Measurements from ENCODE around the gene ATRIP. TPM values are rescaled to one million over a fixed set of nuclear protein-coding genes. Genes with fewer than 3 reads are reported as not detected.
A peak's percentile ranks its signal among the peaks of the same experiment; 100 is the strongest.

ATRIP gene
- total RNA-seq, 2 donors from 2014 or later, result 7.7 to 16.5 TPM

GRCh38 chr3:48407542-48408099, 38.9 kb upstream of the ATRIP start:
- WGBS, result 85% methylated on average over 8 of the region's 8 CpGs
- Histone ChIP-seq H3K36me3 (peaks cover 33 to 39% of the 10 kb centered on the region in 2 donors), H3K4me3 (no peak overlapping the region), H3K27ac (no peak overlapping the region), H3K4me1 (replicated peaks) (no peaks in the 10 kb centered on the region), H3K9me3 (no peaks in the 10 kb centered on the region), H3K27me3 (replicated peaks; ENCODE audit: insufficient read depth) (no peaks in the 10 kb centered on the region)
- intact Hi-C loops (cut with DNase I), result no loop called here
- no peak for TF ChIP-seq POLR2A (IDR thresholded peaks at IDR 0.05)
- no peak for TF ChIP-seq POLR2AphosphoS5 (IDR thresholded peaks at IDR 0.05)
- TF ChIP-seq CTCF (IDR thresholded peaks at IDR 0.05), result no peak
- DNase-seq (ENCODE audit: low spot score), result peak; percentile 2

GRCh38 chr3:48408823-48409281, 37.7 kb upstream of the ATRIP start:
- H3K9me3 ChIP-seq, result no peaks in the 10 kb centered on the region
- DNase-seq (ENCODE audit: low spot score), result no peak
- WGBS, result 88% methylated on average over 4 of the region's 4 CpGs
- TF ChIP-seq POLR2AphosphoS5 (IDR thresholded peaks at IDR 0.05) (no peak), POLR2A (IDR thresholded peaks at IDR 0.05) (no peak), CTCF (IDR thresholded peaks at IDR 0.05) (no peak)
- no peak overlapping the region for H3K27ac ChIP-seq
- intact Hi-C loops (cut with DNase I), result no loop called here
- H3K27me3 ChIP-seq (replicated peaks; ENCODE audit: insufficient read depth), result no peaks in the 10 kb centered on the region
- peaks cover 39 to 51% of the 10 kb centered on the region in 2 donors for H3K36me3 ChIP-seq
- H3K4me1 ChIP-seq (replicated peaks), result no peaks in the 10 kb centered on the region
- H3K4me3 ChIP-seq, result no peak overlapping the region

GRCh38 chr3:48409291-48410201, 37.0 kb upstream of the ATRIP start:
- no peak overlapping the region for H3K27ac ChIP-seq
- 86% methylated on average over 31 of the region's 31 CpGs for WGBS

GRCh38 chr3:48410205-48411040, 36.1 kb upstream of the ATRIP start:
- Histone ChIP-seq H3K4me1 (replicated peaks) (no peaks in the 10 kb centered on the region), H3K27me3 (replicated peaks; ENCODE audit: insufficient read depth) (no peaks in the 10 kb centered on the region), H3K27ac (no peak overlapping the region), H3K4me3 (no peak overlapping the region), H3K36me3 (peaks cover 46 to 67% of the 10 kb centered on the region in 2 donors), H3K9me3 (no peaks in the 10 kb centered on the region)
- TF ChIP-seq POLR2A (IDR thresholded peaks at IDR 0.05) (no peak), POLR2AphosphoS5 (IDR thresholded peaks at IDR 0.05) (no peak), CTCF (IDR thresholded peaks at IDR 0.05) (no peak)
- WGBS, result 96% methylated on average over 16 of the region's 16 CpGs
- intact Hi-C loops (cut with DNase I), result no loop called here
- DNase-seq (ENCODE audit: low spot score), result no peak

More at GRCh38 chr3:48409291-48410201, 37.0 kb upstream of the ATRIP start:
- intact Hi-C loops (cut with DNase I), result no loop called here
- no peaks in the 10 kb centered on the region for H3K4me1 ChIP-seq (replicated peaks)
- DNase-seq (ENCODE audit: low spot score), result no peak
- H3K27me3 ChIP-seq (replicated peaks; ENCODE audit: insufficient read depth), result no peaks in the 10 kb centered on the region
- TF ChIP-seq POLR2AphosphoS5 (IDR thresholded peaks at IDR 0.05) (no peak), POLR2A (IDR thresholded peaks at IDR 0.05) (no peak), CTCF (IDR thresholded peaks at IDR 0.05) (no peak)
- H3K9me3 ChIP-seq, result no peaks in the 10 kb centered on the region
- peaks cover 37 to 58% of the 10 kb centered on the region in 2 donors for H3K36me3 ChIP-seq
- no peak overlapping the region for H3K4me3 ChIP-seq

Measured in prostate gland (tissue), 2 donors.